NB4 (cell line): Measurements from ENCODE around the gene PLAC1.

Experiments used
- DNase-seq: peaks from one replicate; pipeline ENCODE4 v3.0.0; 2010; ENCODE audit warnings: low read depth
- H3K4me3 ChIP-seq: one replicate; pipeline ENCODE4 v1.5.1; 2011; ENCODE audit warnings: mild to moderate bottlenecking, low read depth, low read length, moderate library complexity
- CTCF ChIP-seq: IDR thresholded peaks from one replicate; pipeline ENCODE4 v1.5.1; 2012; ENCODE audit warnings: low read depth, low read length
- MYC ChIP-seq: IDR thresholded peaks from 2 replicates; pipeline ENCODE4 v1.6.1; 2011; ENCODE audit warnings: low read depth, low read length
- POLR2A ChIP-seq: IDR thresholded peaks from 2 replicates; pipeline ENCODE4 v1.6.1; 2011; ENCODE audit warnings: mild to moderate bottlenecking; ENCODE audit not compliant: insufficient read length; ENCODE audit errors: extremely low read depth
- TF ChIP-seq, protein P1 (sequence below): IDR thresholded peaks from 2 replicates; pipeline ENCODE4 v1.6.1; 2011; ENCODE audit warnings: low read depth, low read length

PLAC1 gene

GRCh38 chrX:134572816-134573682 is 85.2 kb downstream of the PLAC1 start:
- no peak overlapping the region for H3K4me3 ChIP-seq
- TF ChIP-seq POLR2A (no peak), CTCF (no peak), MYC (no peak)
- TF ChIP-seq, protein P1, sequence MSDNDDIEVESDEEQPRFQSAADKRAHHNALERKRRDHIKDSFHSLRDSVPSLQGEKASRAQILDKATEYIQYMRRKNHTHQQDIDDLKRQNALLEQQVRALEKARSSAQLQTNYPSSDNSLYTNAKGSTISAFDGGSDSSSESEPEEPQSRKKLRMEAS, result no peak
- DNase-seq, result no peak

- TF ChIP-seq MYC (no peak), POLR2A (no peak), CTCF (no peak)
- TF ChIP-seq, protein P1, result no peak
- DNase-seq, result no peak
- no peak overlapping the region for H3K4me3 ChIP-seq
Measured at GRCh38 chrX:134571796-134572195, 86.5 kb downstream of the PLAC1 start.

- H3K4me3 ChIP-seq, result no peak overlapping the region
- DNase-seq, result peak; percentile 64
- TF ChIP-seq, protein P1, result no peak
Measured at GRCh38 chrX:134570899-134571298, 87.4 kb downstream of the PLAC1 start.

- no peak for DNase-seq
- TF ChIP-seq CTCF (no peak), MYC (no peak), POLR2A (no peak)
- TF ChIP-seq, protein P1, result no peak
Measured at GRCh38 chrX:134570509-134570846, 87.8 kb downstream of the PLAC1 start.

GRCh38 chrX:134569306-134569705 is 89.0 kb downstream of the PLAC1 start:
- no peak overlapping the region for H3K4me3 ChIP-seq
- DNase-seq, result no peak
- TF ChIP-seq CTCF (no peak), MYC (no peak), POLR2A (no peak)
- TF ChIP-seq, protein P1, result no peak

More at GRCh38 chrX:134570509-134570846, 87.8 kb downstream of the PLAC1 start:
- H3K4me3 ChIP-seq, result no peak overlapping the region

GRCh38 chrX:134568285-134569016 is 89.8 kb downstream of the PLAC1 start:
- TF ChIP-seq, protein P1, result no peak
- TF ChIP-seq POLR2A (no peak), MYC (no peak), CTCF (no peak)
- peak; percentile 20 for DNase-seq

More at GRCh38 chrX:134568285-134569016, 89.8 kb downstream of the PLAC1 start:
- no peak overlapping the region for H3K4me3 ChIP-seq
